ENCODE results near the gene HEXB. TPM values are rescaled to one million over a fixed set of nuclear protein-coding genes. Genes with fewer than 3 reads are reported as not detected.
A peak's percentile ranks its signal among the peaks of the same experiment; 100 is the strongest.

The HEXB gene
- total RNA-seq (10 to 100 TPM; 63.5 to 99.3 (median 88.6) TPM), polyA plus RNA-seq (100 to 1,000 TPM in 1 of 2 donors, 10 to 100 TPM in 1; 80.7 to 159 TPM)
- long read RNA-seq, donor 1, transcript HEXB-213 (2 exons, 876 nt): minor isoform, 6 of 440 reads
- long read RNA-seq, donor 1, transcript HEXB-201 (14 exons, 1,901 nt): major isoform, 391 of 440 reads
- long read RNA-seq, donor 1, partial matches to known transcripts: 19 of 440 reads
- long read RNA-seq, donor 1, other reads (novel, unspliced or antisense): 19 of 440 reads
- long read RNA-seq, donor 2, transcript HEXB-201 (14 exons, 1,901 nt): major isoform, 17 of 34 reads
- long read RNA-seq, donor 2, partial matches to known transcripts: 15 of 34 reads
- long read RNA-seq, donor 2, other reads (novel, unspliced or antisense): 0 of 34 reads
- long read RNA-seq, donor 3, transcript HEXB-201 (14 exons, 1,901 nt): major isoform, 172 of 185 reads
- long read RNA-seq, donor 3, partial matches to known transcripts: 2 of 185 reads
- long read RNA-seq, donor 3, other reads (novel, unspliced or antisense): 8 of 185 reads

GRCh38 chr5:74684900-74685851 is at the start of gene HEXB:
Gene HEXB (plus strand): TSS chr5:74685233. CDS start chr5:74685261, 28 bp downstream.
- Histone ChIP-seq H3K4me1 (ENCODE audit: insufficient read depth) (peaks cover 6% of the 10 kb centered on the region), H3K4me3 (peak within 1 kb of the TSS; percentile 90), H3K36me3 (no peaks in the 10 kb centered on the region), H3K27me3 (no peaks in the 10 kb centered on the region), H3K9me3 (no peaks in the 10 kb centered on the region), H3K27ac (peak within 1 kb of the TSS; percentile 33 to 81)
- TF ChIP-seq CTCF (IDR thresholded peaks at IDR 0.05): peak in 1 of 3 donors; percentile 21
- no peak for TF ChIP-seq EP300 (IDR thresholded peaks at IDR 0.05)
- peak; percentile 81 for TF ChIP-seq POLR2A (IDR thresholded peaks at IDR 0.05)
- intact Hi-C loops (cut with DNase I): loop anchor here in 1 of 4 donors (10.0 kb wide), 1 partner anchor 230 kb away; no protein-coding TSS in a partner anchor
- WGBS, 3 donors: 2 to 4% (median 3%) methylated on average over 60 to 78 of the region's 78 CpGs
- peak; percentile 88 to 92 (median 90) for DNase-seq

GRCh38 chr5:74636149-74636548 is 48.9 kb upstream of the HEXB start:
- no peak overlapping the region for H3K27ac ChIP-seq
- H3K27me3 ChIP-seq: no peaks in the 10 kb centered on the region
- DNase-seq: no peak
- TF ChIP-seq POLR2A (IDR thresholded peaks at IDR 0.05) (no peak), EP300 (IDR thresholded peaks at IDR 0.05) (no peak), CTCF (IDR thresholded peaks at IDR 0.05) (no peak)
- WGBS, 3 donors: 36 to 59% (median 50%) methylated on average over 12 of the region's 12 CpGs
- intact Hi-C loops (cut with DNase I): loop anchor here in 3 of 4 donors (10.0 kb wide), 2 partner anchors 181 to 601 kb away; no protein-coding TSS in a partner anchor
- H3K4me1 ChIP-seq (ENCODE audit: insufficient read depth): peaks cover 24% of the 10 kb centered on the region
- no peaks in the 10 kb centered on the region for H3K36me3 ChIP-seq
- H3K9me3 ChIP-seq: no peaks in the 10 kb centered on the region
- H3K4me3 ChIP-seq: no peak overlapping the region

GRCh38 chr5:74636552-74636951 is 48.5 kb upstream of the HEXB start:
- no peaks in the 10 kb centered on the region for H3K9me3 ChIP-seq
- no peaks in the 10 kb centered on the region for H3K36me3 ChIP-seq
- 21 to 47% (median 38%) methylated on average over 4 of the region's 4 CpGs for WGBS, 3 donors
- no peak overlapping the region for H3K27ac ChIP-seq
- no peak overlapping the region for H3K4me3 ChIP-seq
- H3K27me3 ChIP-seq: no peaks in the 10 kb centered on the region
- DNase-seq: no peak
- TF ChIP-seq CTCF (IDR thresholded peaks at IDR 0.05): no peak
- no peak for TF ChIP-seq POLR2A (IDR thresholded peaks at IDR 0.05)
- H3K4me1 ChIP-seq (ENCODE audit: insufficient read depth): peaks cover 23% of the 10 kb centered on the region
- intact Hi-C loops (cut with DNase I): loop anchor here in 3 of 4 donors (10.0 kb wide), 2 partner anchors 182 to 602 kb away; no protein-coding TSS in a partner anchor

- DNase-seq: no peak
- H3K4me1 ChIP-seq (ENCODE audit: insufficient read depth): peaks cover 13% of the 10 kb centered on the region
- no peak overlapping the region for H3K27ac ChIP-seq
- TF ChIP-seq EP300 (IDR thresholded peaks at IDR 0.05) (no peak), POLR2A (IDR thresholded peaks at IDR 0.05) (no peak), CTCF (IDR thresholded peaks at IDR 0.05) (no peak)
- intact Hi-C loops (cut with DNase I): loop anchor here in 3 of 4 donors (10.0 kb wide), 2 partner anchors 184 to 604 kb away; no protein-coding TSS in a partner anchor
- H3K4me3 ChIP-seq: no peak overlapping the region
- H3K27me3 ChIP-seq: no peaks in the 10 kb centered on the region
- 13 to 27% (median 26%) methylated on average over 1 of the region's 1 CpG for WGBS, 3 donors
- H3K9me3 ChIP-seq: no peaks in the 10 kb centered on the region
- H3K36me3 ChIP-seq: no peaks in the 10 kb centered on the region
Measured at GRCh38 chr5:74638544-74638969, 46.5 kb upstream of the HEXB start.

Measured in ovary (tissue), 10 donors.